Stimulated activated CD4-positive, alpha-beta T cell treated with anti-CD3 and anti-CD28 coated beads, TNF-alpha, amount 100 ng/mL, for 1 hour (primary cell): ENCODE data around the gene PITHD1.
"Not testable (repeated sequence)": the region's sequence is repeated elsewhere in the genome, so short reads cannot be mapped to it uniquely, and the experiment has no call there.

Experiments used
- DNase-seq, 3 donors: peaks; one replicate each; pipeline ENCODE4 v3.0.0-alpha.2; 2020; ENCODE audit warnings: low read depth in 3 of 3, low spot score in 1 of 3

The PITHD1 gene

GRCh38 chr1:23823767-23824166 is 45.5 kb downstream of the PITHD1 start:
- DNase-seq, result no peak

- no peak for DNase-seq
Measured at GRCh38 chr1:23824711-23825075, 46.5 kb downstream of the PITHD1 start.

- peak; percentile 67 to 82 (median 68) for DNase-seq
Measured at GRCh38 chr1:23825076-23825761, 47.0 kb downstream of the PITHD1 start, which contains the start of gene HMGCL. TSS of gene HMGCL (minus strand) at chr1:23825429. CDS start at chr1:23825415, 14 bp downstream.

GRCh38 chr1:23825762-23826522 is 47.7 kb downstream of the PITHD1 start:
- DNase-seq, result no peak

GRCh38 chr1:23826590-23826989 is 48.4 kb downstream of the PITHD1 start:
- not testable (repeated sequence) for DNase-seq

GRCh38 chr1:23827717-23828116 is 49.5 kb downstream of the PITHD1 start:
- DNase-seq, result no peak

GRCh38 chr1:23834156-23834555 is 55.9 kb downstream of the PITHD1 start:
- DNase-seq, result not testable (repeated sequence)

GRCh38 chr1:23836037-23836436 is 57.8 kb downstream of the PITHD1 start:
- DNase-seq, result no peak
